Stimulated activated effector memory CD8-positive, alpha-beta T cell treated with anti-CD3 and anti-CD28 coated beads, Interleukin-12 subunit alpha, Interleukin-12 subunit beta, amount 100 ng/mL, for 72 hours (primary cell): ENCODE results near the gene ENTPD7.
A peak's percentile ranks its signal among the peaks of the same experiment; 100 is the strongest.
"Not testable (repeated sequence)": the region's sequence is repeated elsewhere in the genome, so short reads cannot be mapped to it uniquely, and the experiment has no call there.

Experiments used
- ATAC-seq: fragments of 150-1000 bp; cut with Tn5 transposase; 2 replicates; pipeline ENCODE4 v1.10.0; 2021
- DNase-seq, 2 donors: peaks; one replicate each; pipeline ENCODE4 v3.0.0; 2021 to 2022; ENCODE audit warnings: low spot score in 2 of 2
- H3K27ac Mint-ChIP-seq: one replicate; pipeline ENCODE4 v1.8.0; 2022; ENCODE audit warnings: mild to moderate bottlenecking, mixed read lengths
- H3K36me3 Mint-ChIP-seq: one replicate; pipeline ENCODE4 v1.8.0; 2022; ENCODE audit warnings: mild to moderate bottlenecking, mixed read lengths
- H3K4me1 Mint-ChIP-seq: one replicate; pipeline ENCODE4 v1.8.0; 2022; ENCODE audit warnings: mixed read lengths
- H3K4me3 Mint-ChIP-seq: one replicate; pipeline ENCODE4 v1.8.0; 2022; ENCODE audit warnings: mild to moderate bottlenecking, mixed read lengths
- H3K9me3 Mint-ChIP-seq: one replicate; pipeline ENCODE4 v1.8.0; 2022; ENCODE audit warnings: mixed read lengths

Gene ENTPD7

DNA sequence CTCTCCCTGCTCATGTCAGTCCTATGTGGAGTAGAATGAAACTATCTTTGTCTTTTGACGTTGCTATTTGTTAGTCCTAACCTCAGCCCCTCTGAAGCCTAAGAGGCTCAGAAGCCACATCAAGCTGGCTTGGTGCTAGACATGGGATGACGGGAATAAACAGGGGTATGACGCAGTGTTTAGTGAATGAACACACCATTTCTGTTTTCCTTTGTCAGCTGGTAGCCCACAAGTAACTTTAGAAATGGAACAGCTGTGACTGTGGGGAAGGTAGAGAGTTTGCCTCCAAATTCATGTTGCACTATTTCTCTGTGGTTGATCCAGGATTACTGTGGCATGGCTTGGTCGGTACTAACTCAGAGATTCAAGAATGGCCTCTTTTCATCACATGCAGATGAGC, 41.3 kb downstream of the ENTPD7 start:
- Mint-ChIP-seq H3K9me3 (no peaks in the 10 kb centered on the region), H3K27ac (no peak overlapping the region), H3K4me1 (no peaks in the 10 kb centered on the region), H3K4me3 (no peak overlapping the region), H3K36me3 (peaks cover 92% of the 10 kb centered on the region)
- DNase-seq (no peak), ATAC-seq (no peak)

DNA sequence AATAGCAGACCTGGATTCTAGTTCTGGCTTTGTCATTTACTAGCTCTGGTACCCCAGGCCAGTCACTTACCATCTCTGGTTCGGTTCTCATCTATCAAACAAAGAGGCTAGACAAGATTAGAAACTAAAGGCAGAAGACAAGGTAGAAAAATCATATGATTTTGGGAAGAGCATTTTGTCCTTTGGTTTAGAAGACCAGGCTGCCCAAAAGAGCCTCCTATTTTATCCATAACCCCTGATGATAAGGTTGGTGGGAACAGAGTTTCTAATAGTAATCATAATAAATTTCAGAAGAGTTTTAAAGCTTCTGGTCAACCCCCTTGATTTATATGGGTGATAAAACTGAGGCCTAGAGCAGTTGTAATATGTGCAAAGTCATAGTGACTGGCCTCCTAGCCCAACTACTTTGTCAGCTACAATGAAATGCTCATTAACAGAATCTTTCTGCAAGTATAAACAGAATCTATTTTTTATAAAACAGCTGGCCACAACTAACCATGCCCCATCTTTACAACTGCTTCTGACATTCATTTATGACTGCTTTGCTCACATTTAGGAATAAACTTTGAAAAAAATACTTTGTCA, 49.2 kb downstream of the ENTPD7 start:
- H3K4me3 Mint-ChIP-seq = no peak overlapping the region
- H3K9me3 Mint-ChIP-seq = no peaks in the 10 kb centered on the region
- H3K4me1 Mint-ChIP-seq = peaks cover 10% of the 10 kb centered on the region
- no peak overlapping the region for H3K27ac Mint-ChIP-seq
- no peak for ATAC-seq
- DNase-seq = no peak
- peaks cover 76% of the 10 kb centered on the region for H3K36me3 Mint-ChIP-seq

DNA sequence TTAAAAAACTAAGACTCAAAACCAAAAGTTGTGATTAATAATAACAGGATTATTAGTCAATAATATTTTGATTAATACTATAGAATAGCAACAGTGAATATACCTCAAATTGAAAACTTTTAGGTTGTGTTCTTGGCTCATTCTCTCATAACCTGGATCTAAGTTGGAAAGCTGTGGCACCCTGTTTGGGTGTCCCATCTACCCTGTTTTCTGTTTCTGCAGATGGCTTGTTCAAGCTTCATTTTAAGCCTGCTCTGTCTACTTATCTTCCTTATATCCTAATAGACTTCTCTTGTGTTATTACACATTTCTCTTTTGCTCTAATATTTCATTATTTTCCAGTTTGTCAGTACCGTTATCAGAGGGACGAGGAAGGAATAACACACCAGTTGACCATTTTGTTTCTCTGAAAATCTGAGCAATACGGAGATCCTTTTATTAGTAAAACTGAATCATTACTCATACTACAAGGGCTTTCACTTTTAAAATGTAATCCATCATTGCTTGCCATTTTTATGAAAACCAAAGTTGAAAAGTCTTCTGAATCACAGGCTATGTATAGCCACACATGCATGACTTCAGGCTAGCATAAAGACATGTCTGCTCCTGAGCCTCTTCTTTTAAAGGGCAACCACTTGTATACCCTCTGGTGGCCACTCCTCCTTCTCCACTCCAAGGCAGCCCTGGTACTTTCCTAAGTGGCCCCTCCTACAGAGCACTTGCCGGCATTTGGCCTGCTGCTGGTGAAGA, 50.3 kb downstream of the ENTPD7 start:
- H3K9me3 Mint-ChIP-seq = no peaks in the 10 kb centered on the region
- DNase-seq (no peak), ATAC-seq (peak; percentile 92)
- peak overlapping the region; percentile 51 for H3K27ac Mint-ChIP-seq
- peaks cover 10% of the 10 kb centered on the region for H3K4me1 Mint-ChIP-seq
- H3K36me3 Mint-ChIP-seq = peaks cover 77% of the 10 kb centered on the region
- H3K4me3 Mint-ChIP-seq = peak overlapping the region; percentile 4

DNA sequence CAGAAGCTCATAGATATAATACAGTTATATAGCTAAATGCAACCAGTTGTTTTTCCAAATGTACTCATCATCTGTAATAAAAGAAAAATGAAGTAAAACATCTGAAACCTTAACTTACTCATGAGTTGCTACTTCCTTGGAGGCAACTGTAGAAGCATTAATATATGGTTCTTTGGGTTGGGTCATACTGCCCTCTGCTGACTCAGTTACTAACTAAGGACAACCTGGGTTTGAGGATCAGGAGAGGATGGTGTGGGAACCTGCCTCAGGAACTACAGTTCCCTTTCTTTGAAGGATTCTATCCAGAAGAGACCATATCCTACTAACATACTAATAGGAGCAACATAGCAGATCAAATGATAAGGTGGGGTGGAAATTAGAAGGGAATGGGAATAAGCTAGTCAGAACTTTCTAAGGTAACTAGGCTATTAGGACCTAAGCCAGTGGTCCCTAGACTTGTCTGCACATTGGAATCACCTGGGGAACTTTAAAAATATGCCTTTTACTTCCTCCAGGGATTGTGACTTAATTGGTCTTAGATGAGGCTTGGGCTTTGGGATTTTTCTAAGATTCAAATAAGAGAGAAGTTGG, 51.9 kb downstream of the ENTPD7 start:
- ATAC-seq (peak; percentile 72), DNase-seq (no peak)
- Mint-ChIP-seq H3K9me3 (no peaks in the 10 kb centered on the region), H3K4me3 (no peak overlapping the region), H3K36me3 (peaks cover 80% of the 10 kb centered on the region), H3K27ac (peak overlapping the region; percentile 56), H3K4me1 (peaks cover 10% of the 10 kb centered on the region)

DNA sequence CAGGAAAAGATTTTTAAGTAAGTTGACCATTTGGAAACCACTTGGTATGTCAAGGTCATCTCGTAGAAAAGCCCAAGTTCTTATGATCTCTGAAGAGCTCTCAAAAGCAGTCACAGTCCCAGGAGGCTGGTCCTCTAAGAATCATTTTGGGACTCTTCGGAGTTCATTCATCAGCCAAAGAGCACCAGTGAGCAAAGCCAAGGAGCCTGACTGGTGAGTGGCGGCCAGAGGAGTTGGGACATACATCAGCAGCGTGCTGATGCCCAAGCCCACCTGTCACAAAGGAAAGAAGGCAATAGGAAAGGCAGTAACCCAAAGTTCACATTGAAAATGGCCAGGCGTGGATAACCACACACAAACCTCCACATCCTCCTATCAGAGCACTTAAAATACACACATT, 55.1 kb downstream of the ENTPD7 start:
- Mint-ChIP-seq H3K4me1 (peaks cover 9% of the 10 kb centered on the region), H3K27ac (no peak overlapping the region), H3K9me3 (no peaks in the 10 kb centered on the region), H3K4me3 (no peak overlapping the region), H3K36me3 (peaks cover 91% of the 10 kb centered on the region)
- DNase-seq (no peak), ATAC-seq (no peak)

DNA sequence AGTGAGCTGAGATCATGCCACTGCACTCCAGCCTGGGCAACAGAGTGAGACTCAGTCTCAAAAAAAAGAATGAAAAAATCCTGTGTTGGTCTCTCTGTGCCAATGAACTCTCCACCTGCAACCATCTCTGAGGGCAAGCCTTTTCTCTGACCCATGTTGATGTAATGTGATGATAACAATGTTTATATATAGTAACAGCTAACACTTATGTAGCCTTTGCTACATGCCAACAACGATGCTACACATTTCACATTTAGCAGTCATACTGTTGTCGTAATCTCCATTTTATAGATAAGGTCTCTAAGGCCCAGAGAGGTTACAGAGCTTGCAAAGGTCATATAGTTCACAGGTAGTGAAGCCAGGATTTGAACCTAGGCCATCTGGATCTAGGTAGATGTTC, 61.1 kb downstream of the ENTPD7 start:
- H3K36me3 Mint-ChIP-seq = peaks cover 98% of the 10 kb centered on the region
- ATAC-seq (no peak), DNase-seq (no peak)
- no peaks in the 10 kb centered on the region for H3K4me1 Mint-ChIP-seq
- no peak overlapping the region for H3K27ac Mint-ChIP-seq
- no peaks in the 10 kb centered on the region for H3K9me3 Mint-ChIP-seq
- H3K4me3 Mint-ChIP-seq = no peak overlapping the region

DNA sequence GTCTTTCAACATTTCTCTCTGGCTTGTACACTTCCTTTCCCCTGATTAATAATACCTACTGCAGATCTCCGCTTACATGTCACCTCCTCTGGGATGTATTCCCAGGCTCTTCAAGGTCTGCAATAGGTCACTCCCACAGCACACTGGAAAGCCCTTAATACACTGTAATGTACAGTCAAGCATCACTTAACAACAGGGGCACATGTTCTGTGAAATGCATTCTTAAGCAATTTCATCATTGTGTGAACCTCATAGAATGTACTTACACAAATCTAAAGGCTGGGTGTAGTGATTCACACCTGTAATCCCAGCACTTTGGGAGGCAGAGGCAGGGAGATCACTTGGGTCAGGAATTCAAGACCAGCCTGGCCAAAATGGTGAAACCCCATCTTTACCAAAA, 70.7 kb downstream of the ENTPD7 start:
- Mint-ChIP-seq H3K4me3 (no peak overlapping the region), H3K9me3 (no peaks in the 10 kb centered on the region), H3K27ac (no peak overlapping the region), H3K36me3 (peaks cover 49% of the 10 kb centered on the region), H3K4me1 (peaks cover 31% of the 10 kb centered on the region)
- ATAC-seq = no peak
- no peak for DNase-seq

DNA sequence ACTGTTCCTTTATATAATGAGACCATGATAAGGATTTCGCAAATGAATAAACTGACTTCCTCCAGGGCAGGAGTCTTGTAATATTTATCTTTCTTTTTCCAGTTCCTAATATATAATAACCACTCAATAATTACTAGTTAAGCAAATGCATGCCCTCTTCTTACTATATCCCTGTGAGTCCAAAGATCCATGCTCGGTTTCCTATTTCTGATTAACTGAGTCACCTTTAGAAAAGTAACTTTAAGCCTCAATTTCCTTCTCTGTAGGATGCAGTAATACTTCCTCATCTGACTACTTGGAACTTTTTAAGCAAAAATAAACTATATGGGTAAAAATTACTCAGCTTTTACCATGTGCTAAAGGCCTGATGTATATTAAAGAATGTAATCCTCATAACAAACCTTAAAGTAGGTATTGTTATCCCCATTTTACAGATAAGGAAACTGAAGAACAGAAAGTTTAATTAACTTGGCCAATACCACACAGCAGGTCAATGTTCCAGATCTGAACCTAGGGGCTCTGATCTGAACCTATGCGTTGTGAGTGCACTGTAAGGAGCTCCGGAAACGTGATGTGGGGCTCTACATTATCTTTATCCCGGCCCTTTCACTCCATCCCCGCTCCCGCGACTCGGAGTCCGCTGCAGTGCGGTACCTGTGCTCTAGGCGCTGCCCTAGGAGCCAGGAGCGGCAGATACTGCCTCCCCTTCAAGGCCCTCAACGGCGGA, 72.2 kb downstream of the ENTPD7 start:
- DNase-seq = no peak
- no peak for ATAC-seq
- H3K4me1 Mint-ChIP-seq = peaks cover 34% of the 10 kb centered on the region

DNA sequence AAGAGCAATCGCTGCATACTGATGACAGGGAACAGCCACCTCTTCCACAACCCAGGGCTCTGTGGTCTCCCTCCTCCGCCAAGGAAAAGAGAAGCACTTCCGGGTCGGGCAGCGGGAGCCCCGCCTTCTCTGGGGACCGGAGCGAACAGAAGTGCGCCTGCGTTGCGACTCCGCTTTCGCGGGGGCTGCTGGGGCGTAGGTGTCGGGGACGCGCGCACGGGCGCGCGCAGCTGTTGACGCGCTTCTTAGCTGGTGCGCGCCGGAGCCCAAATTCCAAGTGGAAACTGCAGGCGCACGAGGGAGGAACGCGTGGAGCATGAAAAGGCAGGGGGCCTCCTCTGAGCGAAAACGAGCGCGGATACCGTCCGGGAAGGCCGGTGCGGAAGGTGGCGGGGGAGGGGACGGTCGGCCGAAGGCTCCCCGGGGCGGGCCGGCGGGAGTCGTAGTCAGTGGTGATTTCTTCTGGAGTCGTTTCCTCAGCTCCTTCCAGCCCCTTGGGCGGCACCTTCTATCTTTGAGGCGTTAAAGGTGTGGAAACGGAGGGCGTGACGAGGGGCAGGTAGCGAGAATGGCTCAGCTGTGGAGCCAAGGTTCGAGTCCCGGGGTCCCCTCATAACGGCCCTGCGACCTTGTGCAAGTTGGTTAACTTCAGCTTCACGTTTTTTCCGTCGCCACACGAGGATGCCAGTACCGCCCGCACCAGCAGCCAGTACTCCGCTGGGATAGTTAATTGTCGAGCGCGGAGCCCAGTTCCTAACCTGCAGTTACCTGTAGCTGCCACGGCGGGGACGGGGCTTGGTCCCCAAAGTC, 72.9 kb downstream of the ENTPD7 start, which contains the start of the genes COX15 and CUTC:
Gene COX15 (minus strand): TSS at position 95 of the 810 bp plus-strand sequence. CDS start 78 bp downstream, at position 17.
Gene CUTC (plus strand): TSS at position 202 of the 810 bp plus-strand sequence. CDS start 115 bp downstream, at position 317.
- Mint-ChIP-seq H3K27ac (peak within 1 kb of the TSS; percentile 99), H3K4me3 (peak within 1 kb of the TSS; percentile 100), H3K36me3 (peaks cover 45% of the 10 kb centered on the region), H3K4me1 (peaks cover 34% of the 10 kb centered on the region), H3K9me3 (no peaks in the 10 kb centered on the region)
- ATAC-seq (peak; percentile 96), DNase-seq (peak; percentile 86 to 97)

More for the DNA sequence above, 72.2 kb downstream of the ENTPD7 start:
- H3K36me3 Mint-ChIP-seq = peaks cover 45% of the 10 kb centered on the region
- no peaks in the 10 kb centered on the region for H3K9me3 Mint-ChIP-seq
- peak overlapping the region; percentile 99 for H3K27ac Mint-ChIP-seq
- peak overlapping the region; percentile 100 for H3K4me3 Mint-ChIP-seq

DNA sequence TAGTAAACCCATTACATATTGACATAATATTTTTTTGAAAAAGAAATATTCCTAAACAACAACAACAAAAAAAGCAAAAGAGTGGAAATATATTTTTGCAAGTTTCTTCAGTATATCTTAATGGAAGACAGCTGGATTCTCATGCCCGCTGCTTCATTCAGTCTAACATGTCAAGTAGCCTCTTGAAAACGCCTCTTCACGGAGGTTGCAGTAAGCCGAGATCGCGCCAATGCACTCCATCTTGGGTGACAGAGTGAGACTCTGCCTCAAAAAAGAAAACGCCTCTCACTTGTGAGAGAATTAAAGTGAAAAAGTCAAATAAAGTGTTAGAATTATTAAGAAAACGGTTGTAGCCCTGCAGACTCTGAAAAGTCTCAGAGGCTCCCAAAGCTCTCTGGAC, 74.1 kb downstream of the ENTPD7 start:
- ATAC-seq (no peak), DNase-seq (no peak)
- no peak overlapping the region for H3K27ac Mint-ChIP-seq
- H3K4me1 Mint-ChIP-seq = peaks cover 34% of the 10 kb centered on the region
- H3K36me3 Mint-ChIP-seq = peaks cover 48% of the 10 kb centered on the region
- no peaks in the 10 kb centered on the region for H3K9me3 Mint-ChIP-seq
- peak overlapping the region; percentile 100 for H3K4me3 Mint-ChIP-seq

DNA sequence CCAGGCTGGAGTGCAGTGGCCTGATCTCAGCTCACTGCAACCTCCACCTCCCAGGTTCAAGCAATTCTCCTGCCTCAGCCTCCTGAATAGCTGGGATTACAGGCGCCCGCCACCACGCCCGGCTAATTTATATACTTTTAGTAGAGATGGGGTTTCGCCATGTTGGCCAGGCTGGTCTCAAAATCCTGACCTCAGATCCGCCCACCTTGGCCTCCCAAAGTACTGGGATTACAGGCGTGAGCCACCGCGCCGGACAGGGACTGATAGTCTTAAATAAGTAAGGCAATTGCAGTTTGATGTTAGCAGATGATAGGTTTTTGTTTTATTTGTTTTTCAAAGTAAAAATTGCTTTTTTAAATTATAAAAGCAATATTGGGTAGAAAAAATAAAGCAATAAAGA, 74.8 kb downstream of the ENTPD7 start:
- H3K4me3 Mint-ChIP-seq = peak overlapping the region; percentile 100
- H3K27ac Mint-ChIP-seq, H3K9me3 Mint-ChIP-seq, ATAC-seq, DNase-seq: not testable (repeated sequence)
- H3K4me1 Mint-ChIP-seq = peaks cover 34% of the 10 kb centered on the region
- H3K36me3 Mint-ChIP-seq = peaks cover 48% of the 10 kb centered on the region

DNA sequence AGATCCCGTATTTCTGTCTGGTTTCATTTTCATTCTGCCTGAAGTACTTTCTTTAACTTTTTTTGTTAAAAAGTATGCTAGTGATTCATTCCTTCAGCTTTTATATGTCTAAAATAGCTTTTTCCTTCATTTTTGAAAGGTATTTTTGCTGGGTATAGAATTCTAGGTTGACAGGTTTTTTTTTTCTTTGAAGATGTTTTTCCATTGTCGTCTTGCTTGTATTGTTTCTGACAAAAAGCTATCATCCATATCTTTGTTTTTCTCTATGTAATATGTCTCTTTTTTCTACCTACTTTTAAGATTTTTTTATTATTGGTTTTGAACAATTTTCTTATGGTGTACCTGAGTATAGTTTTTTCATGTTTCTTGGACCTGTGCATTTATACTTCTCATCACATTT, 81.0 kb downstream of the ENTPD7 start:
- Mint-ChIP-seq H3K9me3 (peaks cover 15% of the 10 kb centered on the region), H3K4me1 (peaks cover 25% of the 10 kb centered on the region), H3K27ac (no peak overlapping the region), H3K4me3 (no peak overlapping the region), H3K36me3 (peaks cover 97% of the 10 kb centered on the region)
- DNase-seq (no peak), ATAC-seq (no peak)

DNA sequence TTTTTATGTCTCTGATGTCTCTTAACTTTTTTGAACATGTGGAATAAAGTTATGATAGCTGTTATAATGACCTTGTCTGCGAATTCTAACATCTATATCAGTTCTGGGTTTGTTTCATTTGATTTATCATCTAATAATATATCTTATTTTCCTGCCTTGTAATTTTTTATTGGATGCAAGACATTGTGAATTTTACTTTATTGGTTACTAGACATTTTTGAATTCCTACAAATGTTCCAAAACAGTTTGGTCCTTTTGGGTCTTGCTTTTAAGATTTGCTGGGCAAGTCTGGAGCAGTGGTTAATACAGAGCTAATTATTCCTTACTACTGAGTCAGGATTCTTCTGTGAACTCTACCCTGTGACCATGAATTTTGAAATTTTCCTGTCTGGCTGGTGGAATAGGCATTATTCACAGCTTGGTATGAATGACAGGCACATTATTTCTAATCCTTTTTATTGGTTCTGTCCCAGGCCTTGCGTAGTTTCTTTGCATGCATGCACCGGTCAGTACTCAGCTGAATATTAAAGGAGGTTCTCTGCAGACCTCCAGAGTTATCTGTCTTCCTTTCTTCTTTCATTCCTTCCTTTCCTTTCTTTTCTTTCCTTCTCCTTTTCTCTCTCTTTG, 81.7 kb downstream of the ENTPD7 start:
- peaks cover 100% of the 10 kb centered on the region for H3K36me3 Mint-ChIP-seq
- peaks cover 24% of the 10 kb centered on the region for H3K4me1 Mint-ChIP-seq
- H3K9me3 Mint-ChIP-seq = peaks cover 15% of the 10 kb centered on the region
- no peak overlapping the region for H3K4me3 Mint-ChIP-seq
- ATAC-seq = no peak
- H3K27ac Mint-ChIP-seq = no peak overlapping the region
- no peak for DNase-seq

DNA sequence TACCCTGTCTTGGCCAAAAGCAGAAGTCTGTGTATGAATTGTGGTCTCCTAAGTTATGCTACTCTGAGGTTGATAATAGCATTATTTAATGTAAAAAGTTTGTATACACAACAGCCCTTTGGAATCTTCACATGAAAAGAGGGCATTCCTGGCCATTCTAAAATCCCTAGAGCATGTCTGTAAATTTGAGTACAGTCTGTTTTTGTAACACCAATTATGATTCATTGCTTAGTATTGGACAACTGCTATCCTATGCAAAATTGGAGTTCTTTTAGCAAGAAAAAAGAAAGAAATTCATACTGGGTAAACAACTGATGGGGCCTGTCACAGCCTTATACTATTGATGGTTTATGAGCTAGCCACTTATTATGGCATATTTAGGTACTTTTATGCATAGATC, 82.9 kb downstream of the ENTPD7 start:
- Mint-ChIP-seq H3K4me3 (no peak overlapping the region), H3K27ac (no peak overlapping the region), H3K36me3 (peaks cover 100% of the 10 kb centered on the region), H3K9me3 (peaks cover 15% of the 10 kb centered on the region), H3K4me1 (peaks cover 24% of the 10 kb centered on the region)
- ATAC-seq (no peak), DNase-seq (no peak)
